ENCODE results near the gene ARNT2.
"Not testable (repeated sequence)": the region's sequence is repeated elsewhere in the genome, so short reads cannot be mapped to it uniquely, and the experiment has no call there.

The ARNT2 gene

GRCh38 chr15:80492874-80493273 is 88.7 kb downstream of the ARNT2 start:
- no peak for DNase-seq

- no peak for DNase-seq
Measured at GRCh38 chr15:80494351-80494751, 90.2 kb downstream of the ARNT2 start.

- DNase-seq = no peak
Measured at GRCh38 chr15:80494756-80495155, 90.6 kb downstream of the ARNT2 start.

GRCh38 chr15:80495401-80495942 is 91.3 kb downstream of the ARNT2 start:
- DNase-seq = no peak

- no peak for DNase-seq
Measured at GRCh38 chr15:80496096-80496495, 91.9 kb downstream of the ARNT2 start.

- DNase-seq = no peak
Measured at GRCh38 chr15:80497221-80497620, 93.0 kb downstream of the ARNT2 start.

GRCh38 chr15:80498652-80499051 is 94.5 kb downstream of the ARNT2 start:
- DNase-seq = no peak

GRCh38 chr15:80500021-80500420 is 95.8 kb downstream of the ARNT2 start:
- DNase-seq = no peak

- DNase-seq = no peak
Measured at GRCh38 chr15:80501476-80501875, 97.3 kb downstream of the ARNT2 start.

- DNase-seq = no peak
Measured at GRCh38 chr15:80502782-80503181, 98.6 kb downstream of the ARNT2 start.

GRCh38 chr15:80503319-80503952 is 99.3 kb downstream of the ARNT2 start:
- DNase-seq = no peak

GRCh38 chr15:80504931-80505330 is 100.7 kb downstream of the ARNT2 start:
- no peak for DNase-seq

- no peak for DNase-seq
Measured at GRCh38 chr15:80506286-80506893, 102.2 kb downstream of the ARNT2 start.

- DNase-seq = no peak
Measured at GRCh38 chr15:80507131-80507530, 102.9 kb downstream of the ARNT2 start.

GRCh38 chr15:80507638-80508316 is 103.6 kb downstream of the ARNT2 start:
- DNase-seq = no peak

GRCh38 chr15:80508783-80509182 is 104.6 kb downstream of the ARNT2 start:
- no peak for DNase-seq

GRCh38 chr15:80509800-80510199 is 105.6 kb downstream of the ARNT2 start:
- no peak for DNase-seq

GRCh38 chr15:80510985-80511384 is 106.8 kb downstream of the ARNT2 start:
- not testable (repeated sequence) for DNase-seq

- no peak for DNase-seq
Measured at GRCh38 chr15:80512726-80513660, 108.8 kb downstream of the ARNT2 start.

GRCh38 chr15:80514071-80514780 is 110.0 kb downstream of the ARNT2 start:
- DNase-seq = no peak

GRCh38 chr15:80517290-80517689 is 113.1 kb downstream of the ARNT2 start:
- DNase-seq = no peak

- no peak for DNase-seq
Measured at GRCh38 chr15:80518522-80518921, 114.3 kb downstream of the ARNT2 start.

Data from effector CD8-positive, alpha-beta T cell (primary cell).